Measurements from ENCODE around the gene CRYZ.

CRYZ gene

DNA sequence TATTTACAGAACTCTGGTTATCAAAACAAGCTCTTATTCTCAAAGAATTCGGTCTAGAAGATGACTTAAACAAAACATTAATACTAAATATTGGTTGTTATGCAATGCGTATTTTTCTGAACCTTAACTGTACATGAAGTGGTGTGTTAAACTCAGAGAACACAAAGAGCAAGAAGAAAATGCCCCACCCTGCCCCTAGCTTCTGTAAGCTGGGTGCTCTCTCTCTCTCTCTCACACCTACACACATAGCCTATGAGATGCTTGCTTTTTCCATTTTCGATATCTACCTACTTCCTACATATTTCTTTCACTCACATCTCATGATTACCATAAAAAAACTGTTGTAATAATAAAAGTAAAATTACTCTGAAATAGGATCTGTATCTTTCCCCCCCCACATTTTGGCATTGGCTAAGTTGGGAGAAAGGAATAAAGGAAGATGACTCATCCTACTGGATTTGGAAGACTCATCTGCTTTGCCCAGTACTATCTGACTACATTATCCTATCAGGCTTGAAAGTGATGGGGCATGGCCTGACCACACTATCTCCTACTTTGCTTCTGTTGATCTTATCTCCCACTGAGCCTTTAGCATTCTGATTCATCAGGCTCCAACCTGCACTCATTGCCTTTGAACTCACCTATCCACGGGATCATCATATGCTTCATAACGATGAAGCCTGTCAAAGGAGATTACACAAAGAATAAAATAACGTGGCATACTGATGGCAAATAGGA lies 2.9 kb downstream of the CRYZ start:
- DNase-seq, result no peak

GRCh38 chr1:74728736-74729135 lies 4.1 kb downstream of the CRYZ start:
- DNase-seq, result no peak

DNA sequence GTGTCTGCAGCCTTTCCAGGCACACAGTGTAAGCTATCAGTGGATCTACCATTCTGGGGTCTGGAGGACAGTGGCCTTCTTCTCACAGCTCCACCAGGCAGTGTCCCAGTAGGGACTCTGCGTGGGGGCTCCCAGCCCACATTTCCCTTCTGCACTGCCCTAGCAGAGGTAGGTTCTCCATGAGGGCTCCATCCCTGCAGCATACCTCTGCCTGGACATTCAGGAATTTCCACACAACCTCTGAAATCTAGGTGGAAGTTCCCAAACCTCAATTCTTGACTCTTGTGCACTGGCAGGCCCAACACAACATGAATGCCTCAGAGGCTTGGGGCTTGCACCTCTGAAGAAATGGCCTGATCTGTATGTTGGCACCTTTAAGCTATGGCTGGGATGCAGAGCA lies 6.8 kb downstream of the CRYZ start:
- DNase-seq, result no peak

DNA sequence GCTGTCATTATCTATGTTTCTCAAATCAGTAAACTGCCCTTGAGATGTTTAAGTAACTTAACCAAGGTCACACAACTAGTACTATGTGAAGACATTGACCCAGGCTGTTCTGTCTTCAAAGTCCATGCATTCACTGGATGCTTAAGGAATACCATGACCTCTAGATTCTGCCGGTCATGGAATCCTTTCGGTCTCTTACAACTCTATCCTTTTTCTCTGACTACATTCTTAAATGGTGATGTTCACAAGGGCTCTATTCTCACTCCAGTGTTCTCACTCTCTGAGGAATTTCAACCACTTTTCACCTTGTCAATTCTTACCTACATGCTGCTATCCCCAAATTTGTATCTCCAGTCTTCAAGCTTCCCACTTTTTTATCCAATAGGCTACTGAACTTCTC lies 15.2 kb downstream of the CRYZ start:
- no peak for DNase-seq

DNA sequence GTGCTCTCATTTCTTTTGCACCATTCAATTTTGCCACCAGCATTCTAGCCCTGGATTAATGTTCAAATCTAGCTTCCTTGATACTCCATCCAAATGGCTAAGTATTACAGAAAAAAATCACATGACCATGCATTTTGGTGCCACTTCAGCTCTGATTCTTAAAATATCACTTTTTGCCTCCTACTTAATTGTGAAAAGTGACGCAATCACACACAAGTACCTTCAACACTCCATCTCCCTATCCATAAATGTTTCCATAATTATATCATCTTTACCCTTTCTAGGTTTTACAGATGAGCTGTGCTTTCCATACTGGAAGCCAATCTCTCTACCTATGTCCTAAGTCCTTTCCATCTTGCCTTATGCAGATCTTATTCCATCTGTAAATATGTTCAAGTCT lies 16.0 kb downstream of the CRYZ start:
- no peak for DNase-seq

GRCh38 chr1:74715806-74716205 lies 17.0 kb downstream of the CRYZ start:
- DNase-seq, result no peak

DNA sequence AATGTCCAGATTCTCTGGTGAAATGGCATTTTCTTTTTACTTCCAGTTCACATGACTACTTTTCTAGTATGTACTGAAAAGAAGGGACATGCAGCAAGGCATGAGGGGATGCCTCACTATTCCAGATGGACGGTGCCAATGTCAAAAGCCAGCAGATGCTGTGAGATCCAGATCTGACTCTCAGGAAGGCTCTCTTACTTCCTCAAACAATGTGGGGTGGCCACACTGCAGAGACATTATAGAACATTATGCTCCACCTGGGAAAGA lies 17.7 kb downstream of the CRYZ start:
- DNase-seq, result no peak

GRCh38 chr1:74714429-74715235 lies 18.2 kb downstream of the CRYZ start:
- no peak for DNase-seq

GRCh38 chr1:74713849-74714248 lies 19.0 kb downstream of the CRYZ start:
- DNase-seq, result no peak

DNA sequence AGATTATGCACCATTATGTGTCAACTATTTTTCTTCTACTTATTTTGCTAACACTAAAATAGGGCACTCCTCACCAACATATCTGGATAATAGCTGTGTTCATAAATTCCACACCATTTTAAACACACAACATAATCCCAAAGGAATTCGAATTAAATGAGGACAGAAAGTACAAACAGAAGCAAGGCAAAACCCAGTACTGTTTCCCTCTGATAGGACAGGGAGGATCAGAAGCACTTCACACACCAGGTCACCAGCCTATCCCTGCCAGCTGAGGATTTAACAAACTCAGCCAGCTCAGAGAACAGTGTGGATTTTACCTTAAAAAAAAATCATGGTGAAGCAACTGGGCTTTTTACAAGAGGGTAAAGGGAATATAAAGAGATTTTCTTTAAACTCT lies 20.0 kb downstream of the CRYZ start:
- DNase-seq, result no peak

GRCh38 chr1:74703386-74704182 lies 29.3 kb downstream of the CRYZ start:
- DNase-seq, result no peak

GRCh38 chr1:74699331-74699730 lies 33.5 kb downstream of the CRYZ start:
- DNase-seq, result no peak

GRCh38 chr1:74697832-74698231 lies 35.0 kb downstream of the CRYZ start:
- no peak for DNase-seq

GRCh38 chr1:74693473-74693872 lies 39.4 kb downstream of the CRYZ start:
- DNase-seq, result no peak

- DNase-seq, result no peak
Measured at GRCh38 chr1:74690909-74691308, 41.9 kb downstream of the CRYZ start.

DNA sequence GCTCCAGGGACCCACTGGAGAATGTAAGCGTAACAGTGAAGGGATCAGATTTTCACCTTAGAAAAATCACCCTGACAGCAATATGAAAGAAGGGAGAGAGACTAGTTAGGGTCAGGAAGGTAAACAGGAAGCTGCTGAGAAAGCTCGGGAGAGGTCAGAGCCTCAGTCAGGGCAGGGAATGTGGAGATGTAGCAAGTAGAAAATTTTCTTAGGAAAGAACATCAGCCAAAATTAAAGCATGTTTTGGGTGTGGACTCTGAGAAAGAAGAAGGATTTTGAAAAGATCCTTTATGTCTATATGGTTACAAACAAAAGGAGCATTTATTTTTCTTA lies 42.5 kb downstream of the CRYZ start:
- DNase-seq, result no peak

GRCh38 chr1:74689621-74690363 lies 43.1 kb downstream of the CRYZ start:
- DNase-seq, result no peak

- no peak for DNase-seq
Measured at GRCh38 chr1:74686928-74687327, 45.9 kb downstream of the CRYZ start.

DNA sequence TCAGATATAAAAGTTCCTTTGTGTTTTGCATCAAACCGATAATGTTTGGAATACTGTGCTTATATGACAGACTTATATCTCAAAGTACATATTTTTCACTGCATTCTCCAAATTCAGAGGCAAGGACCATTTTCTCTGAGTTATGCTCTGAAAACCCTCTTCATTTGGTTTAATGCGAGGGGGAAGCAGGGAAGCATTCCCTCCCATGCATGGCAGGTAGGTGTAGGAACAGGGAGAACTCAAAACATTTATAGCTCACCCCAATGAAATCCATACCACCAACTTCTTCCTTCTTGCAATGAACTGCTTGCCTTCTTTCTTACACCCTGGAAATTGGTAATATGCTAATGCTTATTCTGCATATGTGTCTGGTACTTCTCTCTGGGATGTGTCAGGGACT lies 48.5 kb downstream of the CRYZ start:
- no peak for DNase-seq

DNA sequence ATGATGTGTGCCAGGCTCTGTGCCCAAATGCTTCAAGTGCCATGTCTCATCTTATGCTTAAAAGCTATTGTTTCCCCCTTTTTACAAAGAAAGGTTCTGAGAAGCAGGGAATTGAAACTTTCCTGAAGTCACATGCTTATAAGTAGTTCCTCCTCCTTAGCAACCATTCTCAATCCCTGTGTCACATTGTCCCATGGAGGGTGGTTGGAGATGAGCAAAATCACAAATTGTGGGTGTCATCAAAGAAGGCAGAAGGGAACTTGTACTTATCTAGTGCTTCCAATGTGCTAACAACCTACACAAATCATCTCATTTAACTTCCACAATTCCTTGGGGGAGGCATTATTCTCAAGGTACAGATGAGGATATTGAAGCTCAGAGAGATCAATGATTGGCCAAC lies 49.2 kb downstream of the CRYZ start:
- DNase-seq, result no peak

- DNase-seq, result no peak
Measured at GRCh38 chr1:74681851-74682250, 51.0 kb downstream of the CRYZ start.

GRCh38 chr1:74681449-74681848 lies 51.4 kb downstream of the CRYZ start:
- DNase-seq, result no peak

- no peak for DNase-seq
Measured at GRCh38 chr1:74681001-74681400, 51.8 kb downstream of the CRYZ start.

All from activated naive CD4-positive, alpha-beta T cell (primary cell).